ENCODE data around the gene SEZ6.

DNA sequence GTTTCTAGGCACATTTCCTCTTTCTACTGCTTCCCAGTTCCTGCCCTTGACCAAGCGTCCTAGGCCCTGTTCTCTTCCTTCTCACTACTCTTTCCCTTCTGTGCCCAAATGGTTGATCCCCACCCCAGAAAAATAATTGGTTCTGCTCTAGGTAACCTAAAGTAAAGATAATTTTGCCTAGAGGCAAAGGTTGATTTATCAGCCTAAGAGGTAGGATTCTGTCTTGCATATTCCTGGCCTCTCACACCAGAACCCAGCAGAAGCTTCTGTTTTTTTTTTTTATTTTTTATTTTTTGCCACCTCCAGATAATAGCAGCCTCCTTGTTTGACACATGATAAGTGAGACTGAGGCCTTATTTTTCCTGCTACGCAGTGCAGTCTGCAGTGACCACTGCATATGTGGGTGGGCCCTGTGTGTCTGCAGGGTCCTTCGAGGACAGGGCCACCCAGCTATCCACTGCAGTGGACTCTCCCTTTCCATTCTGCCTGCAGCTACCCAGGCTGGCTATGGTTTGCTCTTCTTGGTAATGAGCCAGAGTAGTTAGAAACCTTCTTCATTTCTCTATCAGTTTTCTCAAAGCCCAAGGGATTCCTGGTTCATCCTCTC lies 37.8 kb upstream of the SEZ6 start:
- TF ChIP-seq, protein P1, sequence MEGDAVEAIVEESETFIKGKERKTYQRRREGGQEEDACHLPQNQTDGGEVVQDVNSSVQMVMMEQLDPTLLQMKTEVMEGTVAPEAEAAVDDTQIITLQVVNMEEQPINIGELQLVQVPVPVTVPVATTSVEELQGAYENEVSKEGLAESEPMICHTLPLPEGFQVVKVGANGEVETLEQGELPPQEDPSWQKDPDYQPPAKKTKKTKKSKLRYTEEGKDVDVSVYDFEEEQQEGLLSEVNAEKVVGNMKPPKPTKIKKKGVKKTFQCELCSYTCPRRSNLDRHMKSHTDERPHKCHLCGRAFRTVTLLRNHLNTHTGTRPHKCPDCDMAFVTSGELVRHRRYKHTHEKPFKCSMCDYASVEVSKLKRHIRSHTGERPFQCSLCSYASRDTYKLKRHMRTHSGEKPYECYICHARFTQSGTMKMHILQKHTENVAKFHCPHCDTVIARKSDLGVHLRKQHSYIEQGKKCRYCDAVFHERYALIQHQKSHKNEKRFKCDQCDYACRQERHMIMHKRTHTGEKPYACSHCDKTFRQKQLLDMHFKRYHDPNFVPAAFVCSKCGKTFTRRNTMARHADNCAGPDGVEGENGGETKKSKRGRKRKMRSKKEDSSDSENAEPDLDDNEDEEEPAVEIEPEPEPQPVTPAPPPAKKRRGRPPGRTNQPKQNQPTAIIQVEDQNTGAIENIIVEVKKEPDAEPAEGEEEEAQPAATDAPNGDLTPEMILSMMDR (IDR thresholded peaks at IDR 0.05; ENCODE audit: low read depth, low read length) = no peak
- TF ChIP-seq EZH2phosphoT487 (IDR thresholded peaks at IDR 0.05; ENCODE audit: low read depth) = no peak

Measured in OCI-LY3 (cell line).